ENCODE results near the gene PNRC2. TPM values are rescaled to one million over a fixed set of nuclear protein-coding genes. Genes with fewer than 3 reads are reported as not detected.
"Not testable (repeated sequence)": the region's sequence is repeated elsewhere in the genome, so short reads cannot be mapped to it uniquely, and the experiment has no call there.

The PNRC2 gene
- total RNA-seq, 4 donors from 2014 or later, result 42.6 to 123 (median 88.7) TPM

- no peaks in the 10 kb centered on the region for H3K36me3 ChIP-seq
- TF ChIP-seq CTCF (IDR thresholded peaks at IDR 0.05) (no peak), POLR2A (IDR thresholded peaks at IDR 0.05) (no peak)
- no peak for DNase-seq
- H3K27me3 ChIP-seq, result no peaks in the 10 kb centered on the region
- H3K4me1 ChIP-seq, result peaks cover 0 to under 1% (median 0%) of the 10 kb centered on the region in 3 donors
- H3K9me3 ChIP-seq, result no peaks in the 10 kb centered on the region
- intact Hi-C loops (cut with DNase I), result no loop called here
- WGBS, 2 donors, result 81 to 85% methylated on average over 2 of the region's 2 CpGs
- no peak overlapping the region for H3K27ac ChIP-seq
- no peak overlapping the region for H3K4me3 ChIP-seq
Observed at GRCh38 chr1:24002695-24003094, 43.1 kb downstream of the PNRC2 start.

- Histone ChIP-seq H3K4me1 (peaks cover 0 to 6% (median 5%) of the 10 kb centered on the region in 3 donors), H3K4me3 (no peak overlapping the region), H3K36me3 (no peaks in the 10 kb centered on the region), H3K27ac (no peak overlapping the region), H3K27me3 (no peaks in the 10 kb centered on the region), H3K9me3 (no peaks in the 10 kb centered on the region)
- intact Hi-C loops (cut with DNase I), result no loop called here
- TF ChIP-seq CTCF (IDR thresholded peaks at IDR 0.05) (no peak), POLR2A (IDR thresholded peaks at IDR 0.05) (no peak)
- no peak for DNase-seq
- 36 to 51% methylated on average over 4 of the region's 4 CpGs for WGBS, 2 donors
Observed at GRCh38 chr1:24003331-24003972, 43.8 kb downstream of the PNRC2 start.

- no peak for DNase-seq
- Histone ChIP-seq H3K36me3 (no peaks in the 10 kb centered on the region), H3K4me3 (no peak overlapping the region), H3K4me1 (peaks cover 0 to 6% (median 6%) of the 10 kb centered on the region in 3 donors), H3K27ac (no peak overlapping the region), H3K27me3 (no peaks in the 10 kb centered on the region), H3K9me3 (no peaks in the 10 kb centered on the region)
- TF ChIP-seq POLR2A (IDR thresholded peaks at IDR 0.05) (no peak), CTCF (IDR thresholded peaks at IDR 0.05) (no peak)
- WGBS, 2 donors, result 90 to 91% methylated on average over 5 of the region's 5 CpGs
- intact Hi-C loops (cut with DNase I), result no loop called here
Observed at GRCh38 chr1:24004132-24004531, 44.5 kb downstream of the PNRC2 start.

- Histone ChIP-seq H3K9me3 (no peaks in the 10 kb centered on the region), H3K27ac (no peak overlapping the region), H3K4me3 (no peak overlapping the region), H3K27me3 (no peaks in the 10 kb centered on the region), H3K4me1 (peaks cover 0 to 6% (median 6%) of the 10 kb centered on the region in 3 donors), H3K36me3 (no peaks in the 10 kb centered on the region)
- intact Hi-C loops (cut with DNase I), result no loop called here
- DNase-seq, result no peak
- TF ChIP-seq CTCF (IDR thresholded peaks at IDR 0.05), result no peak
- no peak for TF ChIP-seq POLR2A (IDR thresholded peaks at IDR 0.05)
- 95 to 96% methylated on average over 3 of the region's 3 CpGs for WGBS, 2 donors
Observed at GRCh38 chr1:24005163-24005562, 45.5 kb downstream of the PNRC2 start.

- Histone ChIP-seq H3K4me3 (no peak overlapping the region), H3K36me3 (no peaks in the 10 kb centered on the region), H3K9me3 (no peaks in the 10 kb centered on the region), H3K4me1 (peaks cover 0 to 6% (median 6%) of the 10 kb centered on the region in 3 donors), H3K27ac (no peak overlapping the region), H3K27me3 (no peaks in the 10 kb centered on the region)
- intact Hi-C loops (cut with DNase I), result no loop called here
- TF ChIP-seq CTCF (IDR thresholded peaks at IDR 0.05), result no peak
- no peak for TF ChIP-seq POLR2A (IDR thresholded peaks at IDR 0.05)
- no peak for DNase-seq
Observed at GRCh38 chr1:24007079-24007478, 47.5 kb downstream of the PNRC2 start.

- DNase-seq; H3K4me1 ChIP-seq; H3K4me3 ChIP-seq; H3K27ac ChIP-seq; H3K36me3 ChIP-seq; H3K9me3 ChIP-seq; H3K27me3 ChIP-seq; intact Hi-C loops (cut with DNase I): not testable (repeated sequence)
- WGBS, 2 donors, result 50 to 60% methylated on average over 1 to 2 of the region's 3 CpGs
Observed at GRCh38 chr1:24008574-24009184, 49.1 kb downstream of the PNRC2 start.
